GM12801 (cell line): Measurements from ENCODE around the gene ZFP36.

Source experiments
- CTCF ChIP-seq: IDR thresholded peaks from one replicate; pipeline ENCODE4 v1.5.1; 2011; ENCODE audit warnings: control low read depth; ENCODE audit not compliant: insufficient read length; ENCODE audit errors: extremely low read depth

ZFP36 gene

GRCh38 chr19:39370735-39371134 is 35.9 kb upstream of the ZFP36 start:
- no peak for TF ChIP-seq CTCF

GRCh38 chr19:39372047-39372802 is 34.4 kb upstream of the ZFP36 start:
- no peak for TF ChIP-seq CTCF

GRCh38 chr19:39372941-39373340 is 33.7 kb upstream of the ZFP36 start:
- TF ChIP-seq CTCF: no peak

- TF ChIP-seq CTCF: no peak
Observed at GRCh38 chr19:39375929-39376328, 30.7 kb upstream of the ZFP36 start.

GRCh38 chr19:39377373-39378362 is 29.0 kb upstream of the ZFP36 start:
- TF ChIP-seq CTCF: no peak

- TF ChIP-seq CTCF: no peak
Observed at GRCh38 chr19:39379865-39380396, 26.7 kb upstream of the ZFP36 start.
